ENCODE results near the gene MAP7.

DNA sequence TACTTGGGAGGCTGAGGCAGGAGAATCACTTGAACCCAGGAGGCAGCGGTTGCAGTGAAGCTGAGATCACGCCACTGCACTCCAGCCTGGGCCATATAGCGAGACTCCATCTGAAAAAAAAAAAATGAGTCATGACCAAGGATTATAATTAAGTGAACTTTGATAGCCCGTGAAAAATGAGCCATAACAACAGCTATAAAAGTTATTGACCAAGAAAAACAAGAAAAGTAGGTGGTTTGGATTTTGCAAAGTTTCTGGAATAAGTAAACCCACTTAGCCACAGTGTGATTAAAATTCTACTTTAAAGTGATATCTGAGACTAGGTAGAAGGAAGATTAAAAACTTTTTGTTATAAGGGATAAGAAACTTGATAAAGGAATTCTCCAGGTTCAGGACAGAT, 234.6 kb downstream of the MAP7 start:
- no peak for TF ChIP-seq CTCF (IDR thresholded peaks at IDR 0.05)
- no peak for TF ChIP-seq POLR2A (IDR thresholded peaks at IDR 0.05)
- no peak for TF ChIP-seq POLR2AphosphoS5 (IDR thresholded peaks at IDR 0.05)
